HEK293 (cell line): ENCODE results near the gene PRR15.
A peak's percentile ranks its signal among the peaks of the same experiment; 100 is the strongest.

Experiments used
- BCL11A ChIP-seq: fragments of 450-650 bp; formaldehyde crosslinking; IDR thresholded peaks from 2 replicates; pipeline ENCODE4 v1.5.1; 2016; ENCODE audit warnings: low read depth, missing biosample characterization, missing genetic modification characterization
- BCL6B ChIP-seq: fragments of 450-650 bp; formaldehyde crosslinking; IDR thresholded peaks from 2 replicates; pipeline ENCODE4 v1.5.1; 2017; ENCODE audit warnings: missing biosample characterization, missing genetic modification characterization
- HIC1 ChIP-seq: fragments of 450-650 bp; formaldehyde crosslinking; IDR thresholded peaks from 2 replicates; pipeline ENCODE4 v1.5.1; 2016; ENCODE audit warnings: missing biosample characterization, missing genetic modification characterization
- HOXC10 ChIP-seq: sonication (generic); formaldehyde crosslinking; IDR thresholded peaks from 2 replicates; pipeline ENCODE4 v1.8.1; 2023; ENCODE audit warnings: mild to moderate bottlenecking, missing genetic modification reagents
- INSM2 ChIP-seq: fragments of 450-650 bp; formaldehyde crosslinking; IDR thresholded peaks from 2 replicates; pipeline ENCODE4 v1.5.1; 2016; ENCODE audit warnings: missing biosample characterization, missing genetic modification characterization
- KLF1 ChIP-seq: fragments of 450-650 bp; formaldehyde crosslinking; IDR thresholded peaks from 2 replicates; pipeline ENCODE4 v1.5.1; 2016; ENCODE audit warnings: missing biosample characterization, missing genetic modification characterization
- MEIS1 ChIP-seq: sonication (generic); formaldehyde crosslinking; IDR thresholded peaks from 2 replicates; pipeline ENCODE4 v1.8.1; 2022; ENCODE audit warnings: missing genetic modification reagents, mild to moderate bottlenecking, borderline replicate concordance
- RBAK ChIP-seq: fragments of 450-650 bp; formaldehyde crosslinking; IDR thresholded peaks from 2 replicates; pipeline ENCODE4 v1.5.1; 2016; ENCODE audit warnings: missing biosample characterization, missing genetic modification characterization
- SP7 ChIP-seq: fragments of 450-650 bp; formaldehyde crosslinking; IDR thresholded peaks from 2 replicates; pipeline ENCODE4 v1.5.1; 2016; ENCODE audit warnings: missing biosample characterization, missing genetic modification characterization
- YY1 ChIP-seq: fragments of 450-650 bp; formaldehyde crosslinking; IDR thresholded peaks from 2 replicates; pipeline ENCODE4 v1.5.1; 2018; ENCODE audit warnings: missing biosample characterization, missing genetic modification characterization
- ZBTB10 ChIP-seq: fragments of 450-650 bp; formaldehyde crosslinking; IDR thresholded peaks from 2 replicates; pipeline ENCODE4 v1.5.1; 2016; ENCODE audit warnings: missing biosample characterization, missing genetic modification characterization
- ZBTB49 ChIP-seq: fragments of 450-650 bp; formaldehyde crosslinking; IDR thresholded peaks from 2 replicates; pipeline ENCODE4 v1.5.1; 2016; ENCODE audit warnings: missing biosample characterization, missing genetic modification characterization, low read depth
- ZFP69B ChIP-seq: fragments of 450-650 bp; formaldehyde crosslinking; IDR thresholded peaks from 2 replicates; pipeline ENCODE4 v1.5.1; 2016; ENCODE audit warnings: missing biosample characterization, missing genetic modification characterization
- ZNF10 ChIP-seq: fragments of 450-650 bp; formaldehyde crosslinking; IDR thresholded peaks from 2 replicates; pipeline ENCODE4 v1.5.1; 2017; ENCODE audit warnings: missing biosample characterization, missing genetic modification characterization
- ZNF114 ChIP-seq: fragments of 450-650 bp; formaldehyde crosslinking; IDR thresholded peaks from 2 replicates; pipeline ENCODE4 v1.5.0; 2017; ENCODE audit warnings: missing biosample characterization, missing genetic modification characterization
- ZNF140 ChIP-seq: fragments of 450-650 bp; formaldehyde crosslinking; IDR thresholded peaks from 2 replicates; pipeline ENCODE4 v1.5.1; 2016; ENCODE audit warnings: missing biosample characterization, missing genetic modification characterization
- ZNF146 ChIP-seq: fragments of 450-650 bp; formaldehyde crosslinking; IDR thresholded peaks from 2 replicates; pipeline ENCODE4 v1.5.1; 2016; ENCODE audit warnings: missing biosample characterization, missing genetic modification characterization
- ZNF16 ChIP-seq: fragments of 450-650 bp; formaldehyde crosslinking; IDR thresholded peaks from 2 replicates; pipeline ENCODE4 v1.5.1; 2016; ENCODE audit warnings: low read depth, missing biosample characterization, missing genetic modification characterization
- ZNF175 ChIP-seq: fragments of 450-650 bp; formaldehyde crosslinking; IDR thresholded peaks from 2 replicates; pipeline ENCODE4 v1.5.1; 2016; ENCODE audit warnings: missing biosample characterization, missing genetic modification characterization
- ZNF239 ChIP-seq: fragments of 450-650 bp; formaldehyde crosslinking; IDR thresholded peaks from 2 replicates; pipeline ENCODE4 v1.5.1; 2016; ENCODE audit warnings: missing biosample characterization, missing genetic modification characterization
- ZNF473 ChIP-seq: fragments of 450-650 bp; formaldehyde crosslinking; IDR thresholded peaks from 2 replicates; pipeline ENCODE4 v1.5.1; 2017; ENCODE audit warnings: missing biosample characterization, missing genetic modification characterization
- ZNF501 ChIP-seq: fragments of 450-650 bp; formaldehyde crosslinking; IDR thresholded peaks from 2 replicates; pipeline ENCODE4 v1.5.1; 2016; ENCODE audit warnings: missing biosample characterization, missing genetic modification characterization
- ZNF530 ChIP-seq: fragments of 450-650 bp; formaldehyde crosslinking; IDR thresholded peaks from 2 replicates; pipeline ENCODE4 v1.5.1; 2016; ENCODE audit warnings: low read depth, missing biosample characterization, missing genetic modification characterization
- ZNF624 ChIP-seq: fragments of 450-650 bp; formaldehyde crosslinking; IDR thresholded peaks from 2 replicates; pipeline ENCODE4 v1.5.1; 2017; ENCODE audit warnings: missing biosample characterization, missing genetic modification characterization
- ZSCAN30 ChIP-seq: fragments of 450-650 bp; IDR thresholded peaks from 2 replicates; pipeline ENCODE4 v1.5.1; 2018; ENCODE audit warnings: missing biosample characterization, mild to moderate bottlenecking, missing genetic modification characterization, moderate library complexity
- TF ChIP-seq, protein P1 (sequence below): fragments of 450-650 bp; formaldehyde crosslinking; IDR thresholded peaks from 2 replicates; pipeline ENCODE4 v1.5.1; 2016; ENCODE audit warnings: missing biosample characterization, missing genetic modification characterization

The PRR15 gene

DNA sequence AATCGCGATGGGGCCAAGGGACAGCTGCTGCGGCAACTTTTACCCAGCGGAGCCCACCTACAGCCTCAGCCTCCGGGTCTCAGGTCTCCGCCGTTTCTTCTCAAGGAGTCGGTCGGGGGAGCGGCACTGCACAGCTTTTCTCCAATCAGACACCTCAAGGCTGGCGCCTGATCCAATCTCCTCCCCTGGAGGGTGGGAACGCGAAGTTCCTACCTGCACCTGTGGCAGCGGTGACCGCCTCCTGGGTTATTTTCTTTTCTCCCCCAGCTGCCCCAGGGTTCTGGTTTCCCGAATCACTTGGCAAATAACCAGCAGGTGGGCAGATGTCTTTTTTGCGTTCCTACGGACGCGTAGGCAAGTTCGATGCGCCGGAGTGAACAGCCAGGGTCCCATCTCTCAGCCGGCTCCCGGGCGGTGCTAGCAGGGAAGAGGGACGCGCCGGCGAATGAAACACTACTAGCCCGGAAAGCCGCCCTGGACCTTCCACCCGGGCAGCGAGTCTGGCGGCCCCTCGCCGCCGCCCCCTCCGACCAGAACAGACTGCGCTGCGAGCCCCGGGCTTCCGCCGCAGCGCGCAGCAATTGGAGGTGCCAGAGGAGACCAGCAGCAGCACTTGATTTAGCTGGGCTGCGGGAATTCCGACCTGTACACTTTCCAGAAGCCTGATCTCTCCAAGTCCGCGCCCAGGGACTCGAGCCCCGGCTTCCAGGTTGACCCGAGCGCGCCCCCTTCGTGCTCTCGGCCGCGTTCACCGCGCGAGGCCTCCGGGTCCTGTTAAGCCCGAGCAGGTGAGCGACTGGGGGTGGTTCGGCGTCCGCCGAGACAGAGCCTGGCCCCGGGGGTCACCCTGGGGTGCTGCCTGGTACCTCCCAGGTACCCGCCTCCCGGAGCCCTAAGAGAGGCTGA lies at the start of gene PRR15 (continued):
- TF ChIP-seq HIC1 (tag by site-specific recombination) (0 out of 2 replicates have a peak, but pooled peaks have one; percentile 9), ZNF16 (tag by site-specific recombination) (no peak), ZNF10 (no peak), SP7 (no peak), YY1 (no peak), BCL6B (tag by site-specific recombination) (no peak), BCL11A (tag by site-specific recombination) (no peak), ZBTB10 (tag by site-specific recombination) (no peak), ZNF146 (tag by site-specific recombination) (0 out of 2 replicates have a peak, but pooled peaks have one; percentile 39), ZNF114 (tag by site-specific recombination) (no peak), INSM2 (tag by site-specific recombination) (no peak), ZSCAN30 (tag by site-specific recombination) (no peak), ZFP69B (tag by site-specific recombination) (no peak), ZNF501 (tag by site-specific recombination) (no peak; the same call in 1 of the 2 replicates), KLF1 (tag by site-specific recombination) (0 out of 2 replicates have a peak, but pooled peaks have one; percentile 11), ZNF239 (tag by site-specific recombination) (no peak), ZBTB49 (tag by site-specific recombination) (no peak), ZNF473 (tag by site-specific recombination) (no peak), ZNF624 (no peak), HOXC10 (CRISPR knock-in tag) (no peak), ZNF175 (tag by site-specific recombination) (no peak), ZNF140 (tag by site-specific recombination) (no peak), ZNF530 (tag by site-specific recombination) (no peak), RBAK (no peak), MEIS1 (CRISPR knock-in tag) (no peak)
- TF ChIP-seq, protein P1, sequence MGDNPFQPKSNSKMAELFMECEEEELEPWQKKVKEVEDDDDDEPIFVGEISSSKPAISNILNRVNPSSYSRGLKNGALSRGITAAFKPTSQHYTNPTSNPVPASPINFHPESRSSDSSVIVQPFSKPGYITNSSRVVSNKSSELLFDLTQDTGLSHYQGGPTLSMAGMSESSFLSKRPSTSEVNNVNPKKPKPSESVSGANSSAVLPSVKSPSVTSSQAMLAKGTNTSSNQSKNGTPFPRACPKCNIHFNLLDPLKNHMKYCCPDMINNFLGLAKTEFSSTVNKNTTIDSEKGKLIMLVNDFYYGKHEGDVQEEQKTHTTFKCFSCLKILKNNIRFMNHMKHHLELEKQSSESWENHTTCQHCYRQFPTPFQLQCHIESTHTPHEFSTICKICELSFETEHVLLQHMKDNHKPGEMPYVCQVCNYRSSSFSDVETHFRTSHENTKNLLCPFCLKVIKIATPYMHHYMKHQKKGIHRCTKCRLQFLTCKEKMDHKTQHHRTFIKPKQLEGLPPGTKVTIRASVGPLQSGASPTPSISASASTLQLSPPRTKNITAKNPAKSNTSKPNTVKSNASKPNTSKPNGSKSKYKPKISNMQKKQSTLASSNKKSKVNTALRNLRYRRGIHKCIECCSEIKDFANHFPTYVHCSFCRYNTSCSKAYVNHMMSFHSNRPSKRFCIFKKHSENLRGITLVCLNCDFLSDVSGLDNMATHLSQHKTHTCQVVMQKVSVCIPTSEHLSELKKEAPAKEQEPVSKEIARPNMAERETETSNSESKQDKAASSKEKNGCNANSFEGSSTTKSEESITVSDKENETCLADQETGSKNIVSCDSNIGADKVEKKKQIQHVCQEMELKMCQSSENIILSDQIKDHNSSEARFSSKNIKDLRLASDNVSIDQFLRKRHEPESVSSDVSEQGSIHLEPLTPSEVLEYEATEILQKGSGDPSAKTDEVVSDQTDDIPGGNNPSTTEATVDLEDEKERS: no peak
